Kidney glomerular epithelial cell (primary cell): Measurements from ENCODE around the gene ITGB4.

ENCODE experiments used
- DNase-seq: peaks from one replicate; lab custom pipeline; 2025; lab: John Stamatoyannopoulos, UW

ITGB4 gene

DNA sequence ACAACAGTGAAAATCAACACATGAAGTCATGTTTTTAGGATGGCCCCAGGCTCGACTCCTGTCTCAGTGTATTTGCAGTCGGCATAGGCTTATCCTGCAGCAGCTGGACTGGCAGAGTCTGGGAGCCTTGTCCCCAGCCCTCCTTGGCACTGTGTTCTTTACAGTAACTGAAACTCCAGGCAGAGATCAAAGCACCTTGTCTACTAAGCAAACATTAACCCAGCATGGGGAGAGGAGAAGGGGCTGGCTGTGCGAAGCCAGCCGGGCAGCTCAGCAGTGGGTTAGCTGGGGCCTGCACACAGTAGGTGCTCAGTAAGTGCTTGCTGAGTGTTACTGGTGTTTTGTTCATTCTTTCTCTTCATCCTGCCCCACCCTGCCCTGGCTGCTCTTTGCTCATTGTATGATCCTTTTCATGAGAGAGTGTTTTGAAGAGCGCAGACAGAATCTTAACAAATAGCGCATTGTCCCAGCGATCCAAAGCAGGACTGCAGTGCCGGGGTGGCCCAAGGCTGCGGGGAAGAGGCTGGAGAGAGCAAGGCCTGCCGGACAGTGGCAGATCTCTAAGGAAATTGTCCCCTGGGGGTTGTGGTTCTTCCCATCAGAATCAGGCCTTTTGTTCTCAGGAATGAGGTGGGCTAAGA is 23.5 kb upstream of the ITGB4 start:
- no peak for DNase-seq

DNA sequence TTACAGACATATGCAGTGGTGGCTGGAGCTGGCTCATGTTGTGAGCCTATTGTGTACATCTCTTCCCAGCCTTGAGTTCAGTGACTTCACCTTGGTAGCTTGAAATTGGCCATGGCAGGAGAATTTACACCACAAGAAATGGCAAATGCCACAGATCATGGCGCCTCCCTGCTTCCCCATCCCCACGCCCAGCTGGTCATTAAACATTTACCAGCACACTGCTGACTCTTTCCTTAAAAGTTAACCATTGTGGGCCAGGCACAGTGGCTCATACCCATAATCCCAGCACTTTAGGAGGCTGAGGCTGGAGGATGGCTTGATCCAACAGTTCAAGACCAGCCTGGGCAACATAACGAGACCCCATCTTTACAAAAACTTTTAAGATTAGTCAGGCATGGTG is 22.6 kb upstream of the ITGB4 start:
- DNase-seq: no peak

DNA sequence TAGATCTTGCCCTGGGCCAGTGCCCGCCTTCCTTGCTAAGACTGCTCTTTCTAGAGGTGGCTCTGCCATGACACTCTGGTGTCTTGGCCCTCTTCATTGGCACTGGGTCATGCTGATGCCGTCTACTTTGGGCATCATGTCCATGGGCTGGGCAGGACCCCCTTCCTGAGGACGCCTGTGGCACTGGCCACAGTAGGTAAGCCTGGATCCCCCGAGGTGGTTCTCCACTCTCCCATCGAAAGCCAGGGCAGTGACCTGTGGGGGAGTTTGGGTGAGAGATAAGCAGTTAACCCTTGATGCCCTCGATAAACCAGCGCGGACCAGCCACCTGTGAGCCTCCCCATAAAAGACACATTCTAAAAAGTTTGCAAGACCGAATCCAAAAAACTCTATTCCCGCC is 20.0 kb upstream of the ITGB4 start:
- DNase-seq: no peak

DNA sequence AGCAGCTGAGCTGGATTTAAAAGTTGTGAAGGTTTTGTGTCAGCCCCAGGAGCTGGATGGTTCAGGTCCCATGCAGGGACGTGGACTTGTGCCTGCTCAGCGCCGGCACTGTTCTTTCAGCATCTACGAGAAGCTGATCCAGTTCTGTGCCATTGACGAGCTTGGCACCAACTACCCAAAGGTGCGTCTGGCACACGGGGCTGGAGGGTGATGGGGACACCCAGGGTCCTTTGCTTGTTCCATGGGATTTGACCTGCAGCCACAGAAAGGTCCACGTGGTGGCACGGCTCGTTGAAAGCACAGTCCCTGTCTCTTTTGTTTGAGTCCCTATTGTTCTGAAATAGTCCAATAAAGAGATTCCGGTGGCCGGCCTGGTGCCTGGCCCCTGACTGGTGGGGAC is 18.1 kb upstream of the ITGB4 start:
- no peak for DNase-seq

DNA sequence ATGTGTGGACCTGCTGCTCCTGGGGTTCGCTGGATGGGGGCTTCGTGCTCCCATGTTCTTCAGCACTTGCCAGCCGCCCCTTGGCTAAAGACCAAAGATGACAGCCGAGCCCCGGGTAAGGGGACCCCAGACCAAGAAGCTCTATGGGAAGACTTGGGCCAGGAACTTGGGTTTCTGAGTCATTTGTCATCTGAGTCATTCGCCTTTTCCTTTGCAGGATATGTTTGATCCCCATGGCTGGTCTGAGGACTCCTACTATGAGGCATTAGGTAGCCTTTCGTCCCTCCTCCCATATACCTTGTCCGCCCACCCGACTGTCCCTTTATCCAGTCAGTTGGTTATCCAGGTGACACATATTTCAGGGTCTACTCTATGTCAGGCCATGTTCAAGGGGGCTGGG is 17.7 kb upstream of the ITGB4 start:
- no peak for DNase-seq

DNA sequence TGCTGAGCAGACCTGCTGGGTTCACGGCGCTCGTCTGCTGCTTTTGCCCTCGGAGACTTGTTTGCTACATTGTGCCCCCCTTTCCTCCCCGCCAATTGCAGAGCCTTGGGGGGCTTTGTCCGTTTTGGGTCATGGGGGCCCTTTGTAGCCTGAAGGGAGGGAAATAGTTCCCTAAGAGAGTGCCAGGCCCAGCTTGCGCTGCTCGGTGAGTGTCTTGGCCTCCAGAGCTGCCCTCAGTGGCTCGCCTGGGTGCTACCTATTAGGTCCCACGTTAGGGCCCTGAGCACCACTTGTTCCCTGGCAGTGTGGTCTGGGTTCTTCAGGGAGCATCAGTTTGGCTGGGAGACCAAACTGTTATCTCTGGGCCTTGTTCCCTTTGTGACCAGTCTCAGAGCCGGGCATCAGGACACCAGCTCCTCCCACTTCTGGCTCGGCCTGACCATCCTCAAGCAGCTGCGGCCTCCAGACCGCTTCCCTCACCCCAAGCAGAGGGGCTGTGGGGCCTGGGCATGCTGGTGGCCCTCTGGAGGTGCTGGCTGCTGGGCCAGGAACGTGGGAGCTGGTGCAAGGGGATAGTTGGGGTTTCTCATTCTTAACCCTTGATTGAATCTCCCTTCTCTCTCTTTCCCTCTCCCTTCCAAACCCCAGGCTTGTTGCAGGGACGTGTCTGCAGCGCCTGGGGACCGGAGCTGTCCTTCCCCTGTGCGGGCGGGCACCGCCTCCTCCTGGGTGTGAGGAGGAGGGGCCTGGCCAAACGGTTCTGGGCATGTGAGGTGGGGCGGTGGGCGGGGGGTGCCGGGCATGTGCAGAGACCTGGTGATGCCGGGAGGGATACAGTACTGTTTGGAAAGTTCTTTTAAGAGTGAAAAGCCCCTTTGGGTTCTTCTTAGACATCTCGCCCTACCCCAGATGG is 16.0 kb upstream of the ITGB4 start:
- no peak for DNase-seq

DNA sequence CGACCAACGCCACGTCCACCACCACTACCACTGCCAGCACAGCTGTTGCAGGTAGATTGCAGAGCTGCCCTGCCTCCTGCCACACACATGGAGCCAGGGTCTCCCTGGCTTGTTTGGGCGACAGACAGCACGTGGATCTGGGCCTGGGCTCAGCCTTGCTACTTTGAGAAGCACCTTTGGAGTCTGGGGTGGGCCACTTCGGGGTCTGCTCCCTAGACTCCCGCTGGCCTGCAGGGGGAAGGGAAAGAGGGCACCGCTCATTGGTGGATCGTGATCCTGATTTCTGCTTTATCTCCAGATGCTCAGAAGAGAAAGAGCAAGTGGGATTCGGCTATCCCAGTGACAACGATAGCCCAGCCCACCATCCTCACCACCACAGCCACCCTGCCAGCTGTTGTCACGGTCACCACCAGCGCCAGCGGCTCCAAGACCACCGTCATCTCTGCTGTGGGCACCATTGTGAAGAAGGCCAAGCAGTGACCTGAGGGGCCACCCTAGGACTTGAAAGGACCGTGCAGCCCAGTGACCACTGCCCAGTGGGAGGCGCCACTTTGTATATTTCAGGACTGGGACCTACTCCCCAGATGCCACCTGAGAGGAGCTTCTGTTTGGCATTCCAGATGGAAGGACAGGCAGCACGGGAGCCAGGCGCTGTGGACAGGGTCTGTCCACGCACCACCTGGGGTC is 15.1 kb upstream of the ITGB4 start:
- DNase-seq: no peak

DNA sequence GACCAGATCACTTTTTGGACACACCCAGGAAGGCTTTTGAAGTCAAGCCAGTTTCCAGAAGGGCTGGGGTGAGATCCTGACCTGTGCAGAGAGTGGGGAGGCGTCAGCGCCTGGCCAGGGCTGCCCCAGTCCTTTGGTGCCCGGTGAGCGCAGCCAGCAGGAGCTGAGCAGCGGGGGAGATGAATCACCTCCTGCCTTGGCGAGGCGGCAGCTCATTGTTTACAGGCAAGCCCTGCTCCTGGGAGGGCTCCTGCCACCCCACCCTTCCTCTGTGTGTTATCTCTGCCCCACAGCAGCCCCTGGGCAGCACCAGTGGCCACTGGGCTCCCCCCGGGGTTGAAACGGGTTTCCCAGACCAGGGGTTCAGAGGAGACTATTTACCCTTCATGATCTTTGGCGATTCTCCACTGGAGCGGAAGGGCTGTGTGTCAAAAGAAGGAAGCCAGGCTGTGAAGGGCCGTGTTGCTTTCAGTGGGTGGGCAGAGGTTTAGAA is 14.1 kb upstream of the ITGB4 start:
- no peak for DNase-seq

DNA sequence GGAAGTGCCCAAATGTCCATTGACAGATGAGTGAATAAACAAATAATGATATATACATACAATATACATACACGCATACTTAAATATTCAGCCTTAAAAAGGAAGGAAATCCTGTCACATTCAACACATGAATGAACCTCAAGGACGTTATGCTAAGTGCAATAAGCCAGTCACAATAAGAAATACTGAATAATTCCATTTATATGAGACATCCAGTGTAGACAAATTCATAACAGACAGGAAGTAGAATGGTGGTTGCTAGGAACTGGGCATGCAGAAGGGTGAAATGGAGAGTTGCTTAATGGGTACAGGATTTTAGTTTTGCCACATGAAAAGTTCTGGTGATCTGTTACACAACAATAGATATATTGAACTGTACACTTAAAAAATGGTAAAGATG is 8.8 kb upstream of the ITGB4 start:
- no peak for DNase-seq

DNA sequence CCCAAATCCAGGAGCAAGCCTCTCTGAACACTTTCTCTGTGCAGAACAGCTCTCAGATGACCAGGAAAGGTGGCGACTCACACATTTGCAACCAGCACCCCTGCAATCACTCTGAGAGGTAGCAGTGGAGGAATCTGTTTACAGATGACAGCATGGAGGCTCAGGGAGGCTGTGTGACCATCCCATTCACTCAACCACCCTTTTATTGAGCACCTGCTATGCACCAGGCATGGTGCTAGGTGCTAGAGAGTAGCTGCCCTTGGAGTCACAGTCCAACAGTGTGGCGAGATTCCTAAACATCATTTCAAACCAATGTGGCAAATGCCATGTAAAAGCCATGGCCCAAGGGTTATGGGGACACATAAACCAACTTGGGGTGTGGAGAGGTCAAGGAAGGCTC is 1.5 kb upstream of the ITGB4 start:
- DNase-seq: no peak

DNA sequence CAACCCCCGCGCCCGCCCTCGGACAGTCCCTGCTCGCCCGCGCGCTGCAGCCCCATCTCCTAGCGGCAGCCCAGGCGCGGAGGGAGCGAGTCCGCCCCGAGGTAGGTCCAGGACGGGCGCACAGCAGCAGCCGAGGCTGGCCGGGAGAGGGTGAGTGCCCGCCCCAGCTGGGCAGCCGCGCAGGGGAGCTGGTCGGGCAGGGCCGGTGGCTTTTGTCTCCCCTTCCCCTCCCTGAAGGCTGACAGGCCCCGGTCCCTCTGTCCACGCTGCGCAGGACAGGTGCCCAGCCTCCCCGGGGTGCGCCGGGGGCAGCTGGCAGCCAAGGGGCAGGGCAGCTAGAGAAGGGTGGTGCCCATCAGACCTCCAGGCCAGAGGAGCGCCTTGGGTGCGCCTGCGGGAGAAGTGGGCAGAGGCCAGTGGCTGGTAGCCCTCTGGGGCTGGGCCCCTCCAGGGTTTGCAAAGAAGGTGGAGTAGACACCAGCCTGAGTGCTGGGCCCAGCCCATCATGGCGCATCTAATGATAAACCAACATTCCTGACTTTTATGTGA is 278 bp downstream of the ITGB4 start:
- DNase-seq: no peak

DNA sequence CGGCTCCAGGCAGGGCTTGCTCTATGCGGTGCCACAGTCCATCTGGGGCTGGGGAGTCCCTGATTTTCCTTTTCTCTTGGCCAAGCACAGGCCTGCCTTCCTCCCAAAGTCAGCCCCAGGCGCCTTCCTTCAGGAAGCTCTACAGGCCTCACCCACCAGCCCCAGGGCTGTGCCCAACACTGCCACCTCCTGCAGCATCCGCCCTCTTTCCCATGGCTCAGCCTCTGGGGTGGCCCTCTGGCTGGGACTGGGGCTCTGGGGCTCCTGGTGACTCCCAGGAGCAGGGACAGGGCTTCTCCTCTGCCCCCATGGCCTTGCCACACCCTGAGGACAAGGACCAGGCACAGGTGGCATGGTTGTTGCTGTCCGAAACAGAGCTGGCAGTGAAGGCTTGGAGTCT is 817 bp downstream of the ITGB4 start:
- no peak for DNase-seq

DNA sequence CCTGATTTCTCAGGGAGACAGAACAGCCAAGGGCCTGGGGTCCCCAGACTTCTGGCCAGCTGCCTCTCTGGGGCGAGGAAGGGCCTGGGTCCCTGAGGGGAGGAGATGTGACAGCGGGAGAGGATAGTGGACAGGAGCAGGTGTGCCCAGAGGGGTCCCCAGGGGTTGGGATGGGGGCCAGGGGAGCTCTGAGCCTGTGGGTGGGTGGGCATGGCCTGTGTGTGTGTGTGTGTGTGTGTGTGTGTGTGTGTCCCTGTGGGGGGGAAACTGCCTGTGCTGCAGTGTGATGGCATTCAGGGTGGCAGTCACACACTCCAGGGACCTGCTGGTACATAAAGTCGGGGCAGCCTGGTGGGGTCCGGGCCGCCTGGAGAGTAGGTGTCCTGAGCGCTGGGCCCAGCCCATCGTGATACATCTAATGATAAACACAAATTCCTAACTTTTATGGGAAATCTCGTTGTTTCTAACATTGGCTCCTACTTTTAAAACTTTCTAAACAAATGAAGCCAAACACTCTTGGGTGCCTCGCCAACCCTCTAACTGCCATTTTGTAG is 1.4 kb downstream of the ITGB4 start:
- DNase-seq: no peak

DNA sequence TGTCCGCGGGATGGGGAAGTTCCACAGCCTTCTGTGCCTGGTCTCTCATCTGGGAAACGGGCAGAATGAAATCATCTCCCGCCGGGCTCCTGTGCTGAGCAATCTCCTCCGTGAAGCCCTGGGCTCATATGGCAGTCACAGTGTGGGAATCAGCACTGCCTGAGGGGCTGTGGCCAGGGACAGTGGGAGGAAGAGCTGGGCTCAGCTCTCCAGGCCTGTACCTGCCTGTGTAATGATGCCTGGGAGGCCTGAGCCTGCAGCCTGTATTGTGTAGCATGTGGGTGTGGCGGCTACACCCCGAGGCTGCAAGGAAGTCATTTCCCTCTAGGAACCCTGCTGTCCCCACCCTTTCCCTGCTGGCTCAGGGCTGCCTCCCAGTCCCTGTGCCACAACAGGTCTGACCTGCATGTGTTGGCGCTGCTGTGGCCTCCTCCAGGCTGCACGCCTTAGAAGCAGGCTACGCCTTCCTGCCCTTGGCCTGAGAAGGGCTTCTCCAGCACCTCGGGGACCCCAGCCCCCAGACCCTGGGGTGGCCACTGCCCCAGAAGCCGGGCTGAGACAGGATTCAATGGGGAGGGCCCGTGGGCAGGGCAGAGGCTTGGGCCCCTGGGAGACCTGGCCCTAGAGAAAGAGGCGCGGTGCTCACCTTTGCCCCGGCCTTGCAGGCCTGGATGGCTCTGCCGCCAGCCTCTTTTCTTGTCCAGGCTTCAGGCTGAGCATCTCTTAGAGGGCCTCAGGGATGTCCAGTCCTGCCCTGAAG is 2.1 kb downstream of the ITGB4 start:
- no peak for DNase-seq

DNA sequence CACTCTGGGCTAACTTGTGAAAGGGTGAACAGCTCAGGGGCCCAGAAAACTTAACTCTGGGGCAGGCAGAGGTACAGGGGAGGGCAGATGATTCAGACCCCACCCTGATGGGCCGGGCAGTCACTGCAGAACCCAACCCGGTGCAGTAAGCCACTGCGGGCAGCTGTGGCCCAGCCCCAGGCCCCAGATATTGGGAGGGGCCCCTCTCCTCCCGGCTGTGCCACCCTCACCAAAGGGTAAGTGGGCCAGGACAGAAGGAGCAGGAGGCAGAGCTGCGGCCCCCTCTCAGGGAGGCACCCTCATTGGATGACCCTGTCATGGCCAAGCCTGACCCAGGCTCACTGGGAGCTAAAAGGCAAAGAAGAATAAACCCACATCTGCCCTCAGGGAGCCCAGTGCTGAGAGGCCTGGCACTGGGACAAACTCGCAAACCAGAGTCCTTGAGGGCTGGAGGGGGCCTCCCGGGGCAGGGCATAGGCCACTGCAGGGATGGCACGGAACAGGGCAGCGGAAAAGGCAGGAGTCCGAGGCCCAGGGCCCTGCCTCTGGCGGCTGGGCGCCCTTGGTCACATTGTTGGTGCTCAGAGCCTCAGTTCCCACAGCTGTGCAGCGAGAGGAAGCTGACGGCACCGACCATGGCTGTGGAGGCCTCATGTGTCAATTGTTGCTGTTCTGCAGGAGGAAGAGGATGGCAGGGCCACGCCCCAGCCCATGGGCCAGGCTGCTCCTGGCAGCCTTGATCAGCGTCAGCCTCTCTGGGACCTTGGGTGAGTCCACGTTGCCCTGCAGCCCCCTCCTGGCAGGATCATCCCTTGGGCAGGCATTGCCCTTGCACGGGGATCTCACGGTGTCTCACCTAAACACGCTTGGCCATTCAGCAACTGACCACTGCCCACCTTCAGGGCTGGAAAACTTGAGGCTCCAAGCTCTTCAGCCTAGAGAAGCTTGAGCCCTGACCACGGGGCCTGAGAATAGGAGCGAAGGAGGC is 3.1 kb downstream of the ITGB4 start:
- no peak for DNase-seq

DNA sequence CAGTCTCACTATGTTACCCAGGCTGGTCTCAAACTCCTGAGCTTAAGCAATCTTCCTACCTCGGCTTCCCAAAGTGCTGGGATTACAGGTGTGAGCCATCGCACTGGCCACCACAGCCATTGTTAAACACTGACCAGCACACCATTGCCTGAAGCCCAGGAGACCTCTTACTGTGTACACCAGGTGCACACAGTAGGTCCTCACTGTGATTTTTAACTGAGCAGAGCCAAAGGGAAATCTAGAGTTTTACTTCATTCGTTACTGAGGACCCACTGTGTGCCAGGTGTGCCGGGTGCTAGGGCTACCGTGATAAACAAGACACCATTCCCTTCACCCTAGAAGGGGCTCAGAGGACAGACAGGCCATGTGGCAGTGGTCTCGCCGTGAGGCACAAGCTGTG is 4.2 kb downstream of the ITGB4 start:
- no peak for DNase-seq

DNA sequence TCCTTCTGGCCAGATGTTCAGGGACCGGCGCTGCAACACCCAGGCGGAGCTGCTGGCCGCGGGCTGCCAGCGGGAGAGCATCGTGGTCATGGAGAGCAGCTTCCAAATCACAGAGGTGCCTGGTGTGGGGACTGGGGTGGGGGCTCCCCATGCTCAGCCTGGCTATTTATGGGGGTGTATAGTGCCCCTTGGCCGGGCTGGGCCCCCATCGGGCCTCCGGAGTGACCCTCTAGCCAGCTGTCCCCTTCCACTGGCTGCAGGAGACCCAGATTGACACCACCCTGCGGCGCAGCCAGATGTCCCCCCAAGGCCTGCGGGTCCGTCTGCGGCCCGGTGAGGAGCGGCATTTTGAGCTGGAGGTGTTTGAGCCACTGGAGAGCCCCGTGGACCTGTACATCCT is 6.1 kb downstream of the ITGB4 start:
- no peak for DNase-seq

DNA sequence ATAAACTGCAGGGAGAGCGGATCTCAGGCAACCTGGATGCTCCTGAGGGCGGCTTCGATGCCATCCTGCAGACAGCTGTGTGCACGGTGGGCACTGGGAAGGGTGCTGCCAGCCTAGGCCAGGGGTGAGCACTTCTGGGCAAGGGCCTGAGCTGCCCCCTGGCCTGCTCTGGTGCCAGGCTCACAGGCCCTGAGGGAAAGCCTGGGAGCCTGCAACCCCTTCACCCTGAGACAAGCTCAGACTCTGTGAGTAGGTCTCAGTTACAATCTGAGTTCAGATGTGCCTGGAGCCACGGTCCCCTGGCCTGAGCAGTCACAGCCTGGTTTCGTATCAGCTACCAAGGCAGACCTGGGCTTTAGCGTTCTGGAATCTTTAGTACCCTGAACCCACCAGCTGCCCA is 8.1 kb downstream of the ITGB4 start:
- DNase-seq: no peak

DNA sequence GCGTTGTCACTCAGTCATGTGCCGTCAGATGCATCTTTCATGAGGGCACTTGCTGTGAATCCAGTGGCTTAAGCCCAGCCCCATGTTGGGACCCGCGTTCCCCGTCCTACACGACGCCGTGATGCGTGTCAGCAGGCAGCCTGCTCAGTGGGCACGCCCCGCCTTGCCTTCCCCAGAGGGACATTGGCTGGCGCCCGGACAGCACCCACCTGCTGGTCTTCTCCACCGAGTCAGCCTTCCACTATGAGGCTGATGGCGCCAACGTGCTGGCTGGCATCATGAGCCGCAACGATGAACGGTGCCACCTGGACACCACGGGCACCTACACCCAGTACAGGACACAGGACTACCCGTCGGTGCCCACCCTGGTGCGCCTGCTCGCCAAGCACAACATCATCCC is 8.8 kb downstream of the ITGB4 start:
- no peak for DNase-seq

DNA sequence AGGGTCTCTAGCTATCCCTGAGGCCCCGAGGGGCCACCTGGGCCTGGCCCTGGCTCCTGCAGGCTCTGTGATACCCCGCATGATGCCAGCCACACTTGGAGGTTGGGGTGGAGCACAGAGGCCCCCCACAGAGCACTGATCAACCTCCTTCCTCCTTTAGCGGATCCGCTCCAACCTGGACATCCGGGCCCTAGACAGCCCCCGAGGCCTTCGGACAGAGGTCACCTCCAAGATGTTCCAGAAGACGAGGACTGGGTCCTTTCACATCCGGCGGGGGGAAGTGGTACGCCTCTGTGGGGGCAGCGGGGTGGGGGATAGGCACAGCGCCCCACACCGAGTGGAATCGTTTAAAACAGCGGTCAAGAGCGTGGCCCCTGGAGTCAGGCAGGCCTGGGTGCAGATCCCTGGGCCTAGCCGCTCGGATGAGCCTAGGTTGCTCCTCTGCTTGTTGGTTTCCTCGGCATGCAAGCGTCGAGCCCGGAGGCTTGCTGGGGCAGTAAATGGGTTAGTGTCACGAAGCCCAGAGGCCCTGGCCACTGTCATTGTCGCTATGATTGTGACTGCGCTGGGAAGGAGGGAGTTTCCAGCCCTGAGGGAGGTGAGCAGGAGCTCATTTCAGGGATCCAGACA is 9.9 kb downstream of the ITGB4 start:
- no peak for DNase-seq
